ENCODE data around the gene R3HDM2.

R3HDM2 gene

DNA sequence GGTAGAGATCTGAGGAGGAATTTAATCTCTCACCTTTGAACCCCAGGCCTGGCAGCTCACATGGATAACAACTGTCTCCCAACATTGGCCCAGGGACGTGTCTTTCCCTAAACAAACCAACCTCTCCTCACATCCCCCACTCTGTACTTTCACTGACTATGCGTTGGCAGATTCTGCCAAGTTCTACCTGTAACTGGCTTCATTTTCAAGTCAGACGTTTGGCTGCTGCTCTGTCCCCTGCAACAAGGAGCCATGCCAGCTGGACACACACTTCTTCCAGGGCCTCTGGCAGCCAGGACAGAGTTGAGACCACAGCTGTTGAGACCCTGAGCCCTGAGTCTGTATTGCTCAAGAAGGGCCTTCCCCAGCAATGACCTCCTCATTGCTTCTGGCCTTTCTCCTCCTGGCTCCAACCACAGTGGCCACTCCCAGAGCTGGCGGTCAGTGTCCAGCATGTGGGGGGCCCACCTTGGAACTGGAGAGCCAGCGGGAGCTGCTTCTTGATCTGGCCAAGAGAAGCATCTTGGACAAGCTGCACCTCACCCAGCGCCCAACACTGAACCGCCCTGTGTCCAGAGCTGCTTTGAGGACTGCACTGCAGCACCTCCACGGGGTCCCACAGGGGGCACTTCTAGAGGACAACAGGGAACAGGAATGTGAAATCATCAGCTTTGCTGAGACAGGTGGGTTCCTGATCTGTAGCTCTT is 3.8 kb upstream of the R3HDM2 start, which contains the start of gene INHBC:
Gene INHBC (plus strand): TSS at position 268 of the 707 bp plus-strand sequence. CDS start 103 bp downstream, at position 371.
- TF ChIP-seq, protein P1, sequence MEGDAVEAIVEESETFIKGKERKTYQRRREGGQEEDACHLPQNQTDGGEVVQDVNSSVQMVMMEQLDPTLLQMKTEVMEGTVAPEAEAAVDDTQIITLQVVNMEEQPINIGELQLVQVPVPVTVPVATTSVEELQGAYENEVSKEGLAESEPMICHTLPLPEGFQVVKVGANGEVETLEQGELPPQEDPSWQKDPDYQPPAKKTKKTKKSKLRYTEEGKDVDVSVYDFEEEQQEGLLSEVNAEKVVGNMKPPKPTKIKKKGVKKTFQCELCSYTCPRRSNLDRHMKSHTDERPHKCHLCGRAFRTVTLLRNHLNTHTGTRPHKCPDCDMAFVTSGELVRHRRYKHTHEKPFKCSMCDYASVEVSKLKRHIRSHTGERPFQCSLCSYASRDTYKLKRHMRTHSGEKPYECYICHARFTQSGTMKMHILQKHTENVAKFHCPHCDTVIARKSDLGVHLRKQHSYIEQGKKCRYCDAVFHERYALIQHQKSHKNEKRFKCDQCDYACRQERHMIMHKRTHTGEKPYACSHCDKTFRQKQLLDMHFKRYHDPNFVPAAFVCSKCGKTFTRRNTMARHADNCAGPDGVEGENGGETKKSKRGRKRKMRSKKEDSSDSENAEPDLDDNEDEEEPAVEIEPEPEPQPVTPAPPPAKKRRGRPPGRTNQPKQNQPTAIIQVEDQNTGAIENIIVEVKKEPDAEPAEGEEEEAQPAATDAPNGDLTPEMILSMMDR (IDR thresholded peaks at IDR 0.05), result no peak

DNA sequence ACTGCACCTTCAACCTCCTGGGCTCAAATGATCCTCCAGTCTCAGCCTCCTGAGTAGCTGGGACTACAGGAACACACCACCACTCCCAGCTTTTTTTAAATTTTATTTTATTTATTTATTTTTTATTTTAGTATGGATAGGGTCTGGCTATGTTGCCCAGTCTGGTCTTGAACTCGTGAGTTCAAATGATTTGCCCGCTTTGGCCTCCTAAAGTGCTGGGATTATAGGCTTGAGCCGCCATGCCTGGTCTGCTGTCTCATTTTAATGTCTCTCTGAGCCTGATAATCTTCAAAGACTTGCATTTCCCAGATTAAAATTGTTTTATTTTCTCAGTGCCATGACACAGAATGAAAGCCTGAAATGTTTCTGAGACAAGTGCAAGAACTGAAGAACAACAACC is 2.5 kb upstream of the R3HDM2 start:
- TF ChIP-seq, protein P1 (IDR thresholded peaks at IDR 0.05), result no peak

DNA sequence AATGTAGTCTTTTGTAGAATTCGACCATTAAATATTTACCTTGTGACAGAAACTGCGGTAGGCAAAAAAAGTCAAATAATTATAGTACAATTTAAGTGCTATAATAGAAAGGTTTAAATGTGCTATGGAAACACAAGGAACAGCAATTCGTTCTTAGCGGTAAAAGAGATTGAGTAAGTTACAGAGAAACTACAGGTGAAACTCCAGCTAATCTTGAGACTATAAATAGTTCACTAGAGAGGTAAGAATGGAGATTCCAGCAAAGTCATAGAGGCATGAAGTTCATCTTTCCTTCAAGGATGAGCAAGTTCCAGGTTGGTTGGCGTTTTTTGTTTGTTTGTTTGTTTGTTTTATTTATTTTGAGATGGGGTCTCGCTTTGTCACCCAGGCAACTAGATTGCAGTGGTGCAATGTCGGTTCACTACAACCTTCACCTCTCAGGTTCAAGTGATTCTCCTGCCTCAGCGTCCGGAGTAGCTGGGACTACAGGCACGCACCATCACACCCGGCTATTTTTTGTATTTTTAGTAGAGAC is 878 bp upstream of the R3HDM2 start:
- TF ChIP-seq, protein P1 (IDR thresholded peaks at IDR 0.05), result no peak

DNA sequence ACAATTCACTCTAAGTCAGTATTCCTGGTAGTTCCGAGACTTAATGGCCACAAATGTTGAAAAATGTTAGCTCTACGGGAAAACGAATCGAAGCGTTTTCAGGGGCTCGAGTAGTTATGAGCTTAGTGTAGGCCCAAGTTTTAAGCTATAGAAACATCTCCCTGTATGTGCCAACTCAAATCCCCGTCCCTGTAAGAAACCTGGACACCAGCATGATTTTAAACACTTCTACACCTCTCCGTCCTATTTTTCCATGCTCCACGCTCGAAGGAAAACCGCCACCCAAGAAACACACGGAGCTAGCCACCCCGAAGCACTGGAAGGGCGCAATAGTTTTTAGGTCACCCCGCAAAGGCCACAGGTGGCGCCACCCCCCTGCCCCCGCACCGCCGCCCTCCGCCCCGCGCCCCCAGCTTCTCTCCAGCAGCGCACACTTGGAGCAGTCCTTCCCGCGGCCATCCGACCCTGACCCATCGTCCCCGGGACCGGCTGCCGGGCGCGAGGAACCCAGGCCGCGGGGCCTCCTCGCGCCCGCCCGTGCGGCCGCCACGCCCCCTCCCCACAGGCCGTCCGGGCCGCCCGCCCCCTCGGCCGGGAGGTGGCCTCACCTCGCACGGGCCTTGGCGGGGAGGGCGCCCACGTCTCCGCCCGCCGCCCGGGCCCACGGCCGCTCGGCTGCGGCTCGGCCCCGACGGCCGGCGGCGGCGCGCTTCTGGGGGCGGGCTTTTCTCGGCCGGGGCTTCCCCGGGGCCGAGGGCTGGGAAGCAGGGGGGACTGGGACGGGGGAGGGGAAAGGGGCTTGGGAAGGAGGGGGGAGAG is 522 bp downstream of the R3HDM2 start:
- TF ChIP-seq, protein P1 (IDR thresholded peaks at IDR 0.05), result no peak; the same call in 1 of the 2 replicates

DNA sequence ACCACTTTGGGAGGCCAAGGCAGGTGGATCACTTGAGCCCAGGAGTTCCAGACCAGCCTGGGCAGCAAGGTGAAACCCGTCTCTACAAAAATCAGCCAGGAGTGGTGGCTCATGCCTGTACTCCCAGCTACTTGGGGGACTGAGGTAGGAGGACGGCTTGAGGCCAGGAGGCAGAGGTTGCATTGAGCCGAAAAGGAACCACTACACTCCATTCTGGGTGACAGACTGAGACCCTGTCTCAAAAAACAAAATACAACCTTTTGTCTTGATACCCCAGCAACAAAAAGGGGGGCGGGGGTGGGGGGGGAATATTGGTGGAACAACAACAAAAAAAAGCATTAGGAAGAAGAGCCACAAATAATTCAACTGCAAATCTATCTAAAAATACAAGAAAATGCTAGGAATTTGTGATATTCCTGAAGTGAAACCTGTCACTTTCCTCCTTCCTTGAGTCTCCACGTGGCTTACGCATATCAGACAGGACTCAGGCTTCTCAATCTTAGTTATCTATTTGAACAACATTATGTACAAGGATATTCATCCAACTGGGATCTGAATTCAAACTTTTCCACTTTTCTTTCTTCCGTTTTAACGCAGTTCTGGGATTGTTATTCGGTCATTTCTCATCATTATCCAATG is 1.3 kb downstream of the R3HDM2 start:
- TF ChIP-seq, protein P1 (IDR thresholded peaks at IDR 0.05), result no peak

DNA sequence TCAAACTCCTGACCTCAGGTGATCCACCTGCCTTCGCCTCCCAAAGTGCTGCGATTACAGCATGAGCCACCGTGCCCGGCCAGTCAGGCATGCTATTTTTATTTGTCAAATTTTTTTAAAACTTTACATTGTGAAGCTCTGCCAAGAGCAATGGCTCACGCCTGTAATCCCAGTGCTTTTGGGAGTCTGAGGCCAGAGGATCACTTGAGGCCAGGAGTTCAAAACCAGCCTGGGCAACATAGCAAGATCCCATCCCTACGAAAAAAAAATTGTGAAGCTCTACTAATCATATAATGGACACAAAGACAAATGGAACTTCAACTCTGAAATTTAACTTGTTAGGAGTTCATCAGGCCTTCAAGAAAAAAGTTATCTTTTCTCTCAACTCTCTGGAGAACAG is 1.9 kb downstream of the R3HDM2 start:
- TF ChIP-seq, protein P1 (IDR thresholded peaks at IDR 0.05), result no peak

DNA sequence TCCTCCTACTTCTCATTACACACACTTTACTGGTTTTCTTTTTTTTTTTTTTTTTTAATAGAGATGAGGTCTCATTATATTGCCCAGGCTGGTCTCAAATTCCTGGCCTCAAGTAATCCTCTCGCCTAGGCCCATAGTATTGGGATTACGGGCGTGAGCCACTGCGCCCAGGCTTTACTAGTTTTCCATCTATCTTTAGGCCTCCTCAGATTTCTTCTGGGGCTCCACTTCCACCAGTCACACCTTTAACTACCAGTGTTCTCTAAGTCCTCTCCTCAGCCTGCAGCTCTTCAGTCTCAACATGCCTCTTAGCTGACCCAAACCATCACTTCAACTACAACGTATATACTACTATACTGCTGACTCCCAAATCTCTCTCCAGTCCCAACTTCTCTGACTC is 10.4 kb downstream of the R3HDM2 start:
- TF ChIP-seq, protein P1 (IDR thresholded peaks at IDR 0.05), result no peak
